Measurements from ENCODE around the gene TAF3.

TAF3 gene

GRCh38 chr10:7813481-7813880 lies 4.8 kb upstream of the TAF3 start:
- H3F3A ChIP-seq (ENCODE audit: insufficient read depth, low read length): no peaks in the 10 kb centered on the region; the same call in 1 of the 2 replicates
- H3K4me2 ChIP-seq (ENCODE audit: low read depth, low read length): no peak overlapping the region
- H3K9me3 ChIP-seq (replicated peaks; ENCODE audit: insufficient read depth, low read length): no peaks in the 10 kb centered on the region
- H3K36me3 ChIP-seq (replicated peaks; ENCODE audit: insufficient read depth, low read length): no peaks in the 10 kb centered on the region
- H3K27ac ChIP-seq (ENCODE audit: low read length): no peak overlapping the region
- no peak overlapping the region for H2AFZ ChIP-seq (ENCODE audit: low read length)
- DNase-seq: peak; percentile 12
- H3K27me3 ChIP-seq (replicated peaks; ENCODE audit: insufficient read depth, low read length): no peaks in the 10 kb centered on the region
- TF ChIP-seq EZH2phosphoT487 (IDR thresholded peaks at IDR 0.05; ENCODE audit: low read length) (no peak), CTCF (IDR thresholded peaks at IDR 0.05; ENCODE audit: low read length) (peak; percentile 20; the same call in 1 of the 2 replicates), EZH2 (optimal IDR thresholded peaks at IDR 0.05; ENCODE audit: low read depth, low read length) (no peak)
- 0 out of 2 replicates have a peak, but pooled peaks cover 8% of the 10 kb centered on the region for H3K4me1 ChIP-seq (ENCODE audit: low read length)
- H3K9me2 ChIP-seq (replicated peaks; ENCODE audit: insufficient read depth, low read length): no peaks in the 10 kb centered on the region
- H3K9ac ChIP-seq (ENCODE audit: low read length): no peak overlapping the region
- no peak overlapping the region for H3K4me3 ChIP-seq (ENCODE audit: low read length)
- H3K79me2 ChIP-seq (ENCODE audit: low read length): peaks cover 2% of the 10 kb centered on the region
- no peaks in the 10 kb centered on the region for H4K20me1 ChIP-seq (ENCODE audit: insufficient read depth, low read length)

- peaks cover 16% of the 10 kb centered on the region for H3K4me1 ChIP-seq (ENCODE audit: low read length)
- TF ChIP-seq EZH2phosphoT487 (IDR thresholded peaks at IDR 0.05; ENCODE audit: low read length) (no peak), CTCF (IDR thresholded peaks at IDR 0.05; ENCODE audit: low read length) (no peak), EZH2 (optimal IDR thresholded peaks at IDR 0.05; ENCODE audit: low read depth, low read length) (no peak)
- no peak for DNase-seq
- H3K79me2 ChIP-seq (ENCODE audit: low read length): peaks cover 35% of the 10 kb centered on the region
- H3K9me3 ChIP-seq (replicated peaks; ENCODE audit: insufficient read depth, low read length): no peaks in the 10 kb centered on the region
- peak overlapping the region; percentile 99 for H3K4me3 ChIP-seq (ENCODE audit: low read length)
- H3F3A ChIP-seq (ENCODE audit: insufficient read depth, low read length): no peaks in the 10 kb centered on the region
- peak overlapping the region; percentile 74; the same call in 1 of the 2 replicates for H3K4me2 ChIP-seq (ENCODE audit: low read depth, low read length)
- no peaks in the 10 kb centered on the region for H3K27me3 ChIP-seq (replicated peaks; ENCODE audit: insufficient read depth, low read length)
- H2AFZ ChIP-seq (ENCODE audit: low read length): peak overlapping the region; percentile 97
- no peaks in the 10 kb centered on the region for H4K20me1 ChIP-seq (ENCODE audit: insufficient read depth, low read length)
- peak overlapping the region; percentile 49; the same call in 1 of the 2 replicates for H3K9ac ChIP-seq (ENCODE audit: low read length)
- peak overlapping the region; percentile 4; the same call in 1 of the 2 replicates for H3K27ac ChIP-seq (ENCODE audit: low read length)
- no peaks in the 10 kb centered on the region for H3K36me3 ChIP-seq (replicated peaks; ENCODE audit: insufficient read depth, low read length)
- no peaks in the 10 kb centered on the region for H3K9me2 ChIP-seq (replicated peaks; ENCODE audit: insufficient read depth, low read length)
Observed at GRCh38 chr10:7817576-7817975, 729 bp upstream of the TAF3 start.

GRCh38 chr10:7817984-7818294 lies 366 bp upstream of the TAF3 start:
- Histone ChIP-seq H4K20me1 (ENCODE audit: insufficient read depth, low read length) (no peaks in the 10 kb centered on the region), H3K79me2 (ENCODE audit: low read length) (peaks cover 35% of the 10 kb centered on the region), H3K9ac (ENCODE audit: low read length) (peak overlapping the region; percentile 49; the same call in 1 of the 2 replicates), H3K27ac (ENCODE audit: low read length) (peak overlapping the region; percentile 4; the same call in 1 of the 2 replicates), H3K4me3 (ENCODE audit: low read length) (peak overlapping the region; percentile 99), H3F3A (ENCODE audit: insufficient read depth, low read length) (no peaks in the 10 kb centered on the region), H3K36me3 (replicated peaks; ENCODE audit: insufficient read depth, low read length) (no peaks in the 10 kb centered on the region), H3K4me1 (ENCODE audit: low read length) (peaks cover 16% of the 10 kb centered on the region), H3K4me2 (ENCODE audit: low read depth, low read length) (peak overlapping the region; percentile 74; the same call in 1 of the 2 replicates), H2AFZ (ENCODE audit: low read length) (peak overlapping the region; percentile 97), H3K27me3 (replicated peaks; ENCODE audit: insufficient read depth, low read length) (no peaks in the 10 kb centered on the region), H3K9me3 (replicated peaks; ENCODE audit: insufficient read depth, low read length) (no peaks in the 10 kb centered on the region), H3K9me2 (replicated peaks; ENCODE audit: insufficient read depth, low read length) (no peaks in the 10 kb centered on the region)
- TF ChIP-seq EZH2phosphoT487 (IDR thresholded peaks at IDR 0.05; ENCODE audit: low read length) (no peak), CTCF (IDR thresholded peaks at IDR 0.05; ENCODE audit: low read length) (no peak), EZH2 (optimal IDR thresholded peaks at IDR 0.05; ENCODE audit: low read depth, low read length) (no peak)
- DNase-seq: no peak
